ENCODE measurements around the gene RFX3.

Gene RFX3
- total RNA-seq: 22.6 to 51.1 (median 30.2) reads per million in 9 experiments

DNA sequence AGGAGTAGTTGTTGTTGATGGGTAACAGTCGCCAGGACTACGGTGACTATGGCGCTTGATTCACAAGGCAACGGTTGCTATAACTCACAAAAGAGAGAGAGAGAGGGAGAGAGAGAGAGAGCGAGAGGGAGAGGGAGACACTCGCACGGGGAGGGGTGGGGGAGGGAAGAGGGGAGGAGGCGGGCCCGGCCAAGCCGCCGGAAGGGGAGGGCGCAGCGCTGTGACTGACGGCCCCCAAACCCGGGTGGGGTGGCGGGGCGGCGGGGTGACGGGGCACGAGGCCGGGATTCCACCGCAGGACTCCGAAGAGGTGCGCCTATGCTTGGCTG is at the start of gene RFX3:
Gene RFX3, minus strand, starts transcription at position 166 of the 329 bp plus-strand sequence. CDS start 130,413 bp downstream, outside the sequence.
- H3K27me3 Mint-ChIP-seq: no peaks in the 10 kb centered on the region
- peak; percentile 60 for ATAC-seq (replicated peaks)
- H3K9me3 Mint-ChIP-seq: no peaks in the 10 kb centered on the region
- peak within 1 kb of the TSS; percentile 97 to 99 for H3K27ac Mint-ChIP-seq
- DNase-seq: peak; percentile 85 to 89 (median 88)
- peaks cover 31 to 59% of the 10 kb centered on the region in 2 donors for H3K4me1 Mint-ChIP-seq (ENCODE audit: low read depth in 2 of 2)
- H3K4me3 Mint-ChIP-seq: peak within 1 kb of the TSS; percentile 88 to 92
- peaks cover 53% of the 10 kb centered on the region for H3K36me3 Mint-ChIP-seq (ENCODE audit: insufficient read depth)

DNA sequence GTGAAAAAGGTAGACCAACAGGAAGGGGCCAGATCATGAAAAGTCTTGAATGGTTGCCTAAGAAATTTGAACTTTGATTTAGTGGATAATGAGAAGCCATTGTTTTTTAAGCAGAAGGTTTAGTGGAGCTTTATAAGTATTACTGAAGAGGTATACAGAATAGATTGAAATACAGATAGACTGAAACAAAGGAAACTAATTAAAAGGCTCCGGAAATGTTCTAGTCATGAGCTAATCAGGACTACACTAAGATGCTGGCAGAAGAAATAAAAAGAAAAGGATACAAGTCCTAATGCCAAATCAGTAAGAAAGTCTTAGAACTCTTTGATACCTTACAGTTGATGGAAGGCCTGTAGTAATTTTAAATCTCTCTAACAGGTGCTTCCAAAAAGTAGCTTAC is 45.7 kb upstream of the RFX3 start:
- Mint-ChIP-seq H3K36me3 (ENCODE audit: insufficient read depth) (no peaks in the 10 kb centered on the region), H3K27ac (no peak overlapping the region), H3K9me3 (no peaks in the 10 kb centered on the region), H3K27me3 (no peaks in the 10 kb centered on the region), H3K4me3 (no peak overlapping the region), H3K4me1 (ENCODE audit: low read depth in 2 of 2) (no peaks in the 10 kb centered on the region)
- DNase-seq (no peak), ATAC-seq (replicated peaks) (no peak)

DNA sequence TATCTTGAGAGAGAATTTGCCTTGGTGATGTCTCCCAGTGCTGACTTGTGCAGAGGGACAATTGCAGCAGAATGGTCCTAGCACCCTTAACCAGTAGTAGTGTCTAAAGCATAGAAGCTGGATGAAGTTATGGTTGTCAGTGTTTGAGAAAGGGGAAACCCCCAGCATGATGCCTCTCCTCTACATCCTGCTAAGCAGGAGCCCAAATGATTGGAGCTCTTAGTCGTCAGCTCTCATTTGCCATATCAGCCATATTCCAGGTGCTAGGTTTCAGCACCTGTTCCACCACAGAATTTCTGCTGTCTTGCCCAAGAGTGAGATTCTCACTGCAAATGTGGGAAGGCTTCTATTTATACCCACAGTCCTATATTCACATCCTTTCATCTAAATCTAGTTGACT is 43.7 kb upstream of the RFX3 start:
- no peaks in the 10 kb centered on the region for H3K9me3 Mint-ChIP-seq
- no peak overlapping the region for H3K27ac Mint-ChIP-seq
- DNase-seq: no peak
- H3K4me1 Mint-ChIP-seq (ENCODE audit: low read depth in 2 of 2): no peaks in the 10 kb centered on the region
- no peak for ATAC-seq (replicated peaks)
- no peaks in the 10 kb centered on the region for H3K36me3 Mint-ChIP-seq (ENCODE audit: insufficient read depth)
- no peak overlapping the region for H3K4me3 Mint-ChIP-seq
- H3K27me3 Mint-ChIP-seq: no peaks in the 10 kb centered on the region

DNA sequence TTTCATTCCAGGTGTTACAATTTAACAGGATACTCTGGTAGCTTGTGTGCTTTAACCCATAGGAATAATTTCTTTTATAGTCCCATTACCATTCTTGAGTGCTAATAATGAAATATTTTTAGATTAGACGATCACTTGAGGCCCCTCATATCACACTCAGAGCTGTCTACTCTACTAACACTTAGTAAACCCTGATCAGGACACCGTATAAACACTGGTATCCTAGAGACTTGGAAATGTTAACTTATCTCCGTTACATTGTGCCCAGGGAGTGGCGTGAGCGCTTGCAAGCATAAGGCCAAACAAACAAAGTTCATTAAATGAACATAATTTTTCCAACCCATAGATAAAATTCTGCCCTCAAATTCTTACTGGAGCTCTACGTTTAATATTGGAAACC is 42.2 kb upstream of the RFX3 start:
- no peak for ATAC-seq (replicated peaks)
- no peaks in the 10 kb centered on the region for H3K4me1 Mint-ChIP-seq (ENCODE audit: low read depth in 2 of 2)
- H3K9me3 Mint-ChIP-seq: no peaks in the 10 kb centered on the region
- H3K36me3 Mint-ChIP-seq (ENCODE audit: insufficient read depth): no peaks in the 10 kb centered on the region
- no peaks in the 10 kb centered on the region for H3K27me3 Mint-ChIP-seq
- no peak for DNase-seq
- H3K27ac Mint-ChIP-seq: no peak overlapping the region
- no peak overlapping the region for H3K4me3 Mint-ChIP-seq

DNA sequence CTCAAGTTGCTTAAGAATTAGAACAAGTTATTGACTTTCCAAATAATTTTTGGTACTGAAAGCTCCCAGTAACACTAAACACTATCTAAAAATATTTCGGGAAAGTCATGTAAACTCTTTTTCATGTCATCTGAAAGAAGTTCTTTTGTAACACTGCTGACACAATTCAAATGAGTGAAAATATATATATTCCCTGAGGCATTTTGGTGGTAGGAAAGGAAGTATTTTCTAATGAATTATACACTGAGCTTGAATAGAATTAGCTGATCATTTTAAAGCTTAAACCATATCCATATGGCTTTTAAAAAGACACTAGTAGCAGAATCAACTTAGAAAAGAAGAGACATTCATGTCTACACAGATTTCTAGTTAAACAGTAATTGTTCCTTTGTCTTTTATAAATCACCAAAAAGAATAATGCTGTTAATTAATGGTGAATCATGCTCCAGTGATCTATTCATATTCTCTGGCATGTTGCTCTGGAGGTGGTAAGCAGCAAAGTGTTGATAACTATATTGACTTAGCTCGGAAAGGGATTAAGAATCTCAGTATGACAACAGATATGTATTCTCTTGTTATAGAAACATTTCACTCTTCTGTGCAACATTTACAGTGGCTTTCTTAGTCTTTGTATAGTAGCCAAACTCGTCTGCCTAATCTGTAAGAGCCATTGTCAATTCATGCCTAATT is 27.4 kb upstream of the RFX3 start:
- no peak overlapping the region for H3K4me3 Mint-ChIP-seq
- peaks cover 0 to under 1% of the 10 kb centered on the region in 2 donors for H3K4me1 Mint-ChIP-seq (ENCODE audit: low read depth in 2 of 2)
- DNase-seq: no peak
- H3K27me3 Mint-ChIP-seq: no peaks in the 10 kb centered on the region
- no peaks in the 10 kb centered on the region for H3K36me3 Mint-ChIP-seq (ENCODE audit: insufficient read depth)
- ATAC-seq (replicated peaks): no peak
- no peaks in the 10 kb centered on the region for H3K9me3 Mint-ChIP-seq
- peak overlapping the region in 1 of 2 donors; percentile 15 for H3K27ac Mint-ChIP-seq

DNA sequence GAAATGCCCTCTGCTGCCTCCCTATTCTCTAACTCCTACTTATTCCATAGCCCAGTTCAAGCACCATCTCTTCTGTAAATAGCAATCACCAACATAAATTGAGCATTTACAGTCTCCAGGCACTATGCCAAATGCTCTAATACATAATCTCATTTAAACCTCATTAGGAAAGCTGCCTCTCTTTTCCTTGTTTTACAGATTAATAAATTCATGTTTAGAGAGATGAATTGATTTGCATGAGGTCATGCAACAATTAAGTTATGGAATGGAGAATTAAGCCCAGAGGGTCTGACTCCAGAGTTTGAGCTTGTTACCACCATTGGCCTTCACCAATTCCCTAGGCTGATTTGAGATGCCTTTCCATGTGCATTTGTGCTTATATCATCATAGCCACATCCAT is 23.4 kb upstream of the RFX3 start:
- Mint-ChIP-seq H3K4me3 (no peak overlapping the region), H3K27ac (no peak overlapping the region), H3K4me1 (ENCODE audit: low read depth in 2 of 2) (no peaks in the 10 kb centered on the region), H3K36me3 (ENCODE audit: insufficient read depth) (no peaks in the 10 kb centered on the region), H3K27me3 (no peaks in the 10 kb centered on the region), H3K9me3 (no peaks in the 10 kb centered on the region)
- ATAC-seq (replicated peaks): no peak
- no peak for DNase-seq

DNA sequence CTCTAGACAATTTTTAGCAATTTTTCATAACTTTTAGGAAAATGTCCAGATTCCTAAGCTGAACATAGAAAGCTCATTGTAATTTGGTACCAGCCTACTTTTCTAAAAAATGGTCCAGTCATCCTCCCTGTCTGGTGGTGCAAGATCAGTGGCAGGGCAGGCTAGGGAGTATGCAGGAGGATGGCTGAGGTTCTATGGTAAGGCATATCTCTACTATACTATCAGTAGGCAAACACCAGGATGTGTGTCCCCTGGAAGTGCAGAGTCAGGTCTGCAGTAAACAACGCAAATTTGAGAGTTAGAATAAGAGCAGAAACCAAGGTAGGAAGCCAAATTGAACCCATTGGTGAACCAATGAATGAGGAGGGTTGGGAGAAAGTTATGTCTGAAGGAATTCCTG is 22.8 kb upstream of the RFX3 start:
- ATAC-seq (replicated peaks): no peak
- no peak overlapping the region for H3K4me3 Mint-ChIP-seq
- H3K27me3 Mint-ChIP-seq: no peaks in the 10 kb centered on the region
- no peaks in the 10 kb centered on the region for H3K36me3 Mint-ChIP-seq (ENCODE audit: insufficient read depth)
- no peak overlapping the region for H3K27ac Mint-ChIP-seq
- H3K4me1 Mint-ChIP-seq (ENCODE audit: low read depth in 2 of 2): no peaks in the 10 kb centered on the region
- no peaks in the 10 kb centered on the region for H3K9me3 Mint-ChIP-seq
- DNase-seq: no peak

DNA sequence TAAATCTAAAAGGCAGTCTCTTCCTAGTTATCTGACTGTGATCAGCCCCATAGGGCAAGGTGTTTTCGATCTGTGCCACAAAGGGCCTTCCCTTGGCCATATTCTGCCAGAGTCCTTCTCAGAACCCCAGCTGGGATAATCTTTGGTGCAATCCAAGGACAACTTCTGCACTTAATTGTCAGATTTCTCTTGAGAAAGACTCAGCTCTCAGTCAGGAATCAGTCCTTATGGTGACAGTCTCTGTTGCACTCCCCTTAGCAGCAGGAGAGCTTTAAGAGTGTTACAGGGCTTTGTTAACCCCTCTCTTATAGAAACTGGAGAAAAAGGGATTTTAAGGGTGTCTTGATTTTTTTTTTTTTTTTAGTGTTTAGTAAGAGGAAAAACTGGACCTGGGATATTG is 15.4 kb upstream of the RFX3 start:
- Mint-ChIP-seq H3K4me3 (no peak overlapping the region), H3K27ac (no peak overlapping the region), H3K9me3 (no peaks in the 10 kb centered on the region), H3K4me1 (ENCODE audit: low read depth in 2 of 2) (peaks cover 0 to 15% of the 10 kb centered on the region in 2 donors), H3K27me3 (no peaks in the 10 kb centered on the region), H3K36me3 (ENCODE audit: insufficient read depth) (no peaks in the 10 kb centered on the region)
- DNase-seq: no peak
- no peak for ATAC-seq (replicated peaks)

DNA sequence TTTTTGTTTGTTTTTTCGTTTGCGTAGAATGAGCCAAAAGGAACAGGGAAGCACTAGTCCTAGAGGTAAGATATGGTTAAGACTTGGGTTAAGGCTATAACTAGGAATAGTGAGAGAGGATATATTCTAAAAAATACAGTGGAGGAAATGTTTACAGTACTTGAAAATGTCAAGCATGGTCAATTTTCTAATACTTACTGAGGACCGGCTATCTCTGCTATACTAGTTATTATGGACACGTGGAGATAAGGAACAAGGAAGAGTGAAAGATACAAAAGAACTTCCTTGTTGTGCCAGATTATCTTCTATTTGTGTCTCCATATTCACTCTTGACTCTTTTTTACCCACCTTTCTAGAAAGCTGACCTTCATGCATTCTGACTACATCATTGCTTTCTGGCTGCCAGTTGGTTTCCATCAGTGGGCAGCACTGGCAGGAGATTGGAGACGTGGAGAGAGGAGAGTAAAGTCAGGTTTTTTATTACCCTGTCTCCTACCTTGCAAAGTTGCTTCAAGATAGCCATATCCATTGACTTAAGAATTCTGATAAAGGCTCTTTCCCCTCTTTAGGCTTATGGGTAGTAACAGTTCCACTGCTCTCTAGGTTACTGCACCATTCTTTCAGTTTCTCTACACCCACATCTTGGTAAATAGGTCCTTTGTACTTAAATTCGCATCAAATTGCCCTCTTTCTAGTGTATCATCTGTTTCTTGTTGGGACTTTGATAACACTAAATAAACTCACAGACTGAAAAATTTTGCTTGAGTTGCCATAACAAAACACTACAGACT is 9.0 kb upstream of the RFX3 start:
- Mint-ChIP-seq H3K27me3 (no peaks in the 10 kb centered on the region), H3K4me1 (ENCODE audit: low read depth in 2 of 2) (peaks cover 5 to 15% of the 10 kb centered on the region in 2 donors), H3K9me3 (no peaks in the 10 kb centered on the region), H3K27ac (no peak overlapping the region), H3K4me3 (no peak overlapping the region), H3K36me3 (ENCODE audit: insufficient read depth) (no peaks in the 10 kb centered on the region)
- ATAC-seq (replicated peaks) (no peak), DNase-seq (no peak)

DNA sequence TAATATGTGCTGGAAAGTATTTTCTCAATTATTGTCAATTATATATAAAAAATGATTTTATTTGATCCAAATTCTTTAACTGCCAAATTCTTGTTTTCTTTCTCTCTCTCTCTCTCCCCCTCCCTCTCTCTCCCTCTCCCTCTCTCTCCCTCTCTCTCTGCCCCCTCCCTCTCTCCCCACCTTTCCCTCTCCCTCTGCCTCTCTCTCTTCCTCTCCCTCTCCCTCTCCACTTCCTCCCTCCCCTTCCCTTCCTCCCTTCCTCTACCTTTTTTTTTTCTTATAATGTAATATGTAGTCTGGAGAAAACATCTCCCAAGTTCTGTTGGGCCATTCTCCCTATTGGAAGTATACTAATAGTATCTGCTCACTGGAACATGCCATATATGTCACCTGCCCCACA is 6.4 kb upstream of the RFX3 start:
- ATAC-seq (replicated peaks) (no peak), DNase-seq (no peak)
- H3K27ac Mint-ChIP-seq: no peak overlapping the region
- no peaks in the 10 kb centered on the region for H3K9me3 Mint-ChIP-seq
- H3K4me3 Mint-ChIP-seq: no peak overlapping the region
- H3K36me3 Mint-ChIP-seq (ENCODE audit: insufficient read depth): peaks cover 9% of the 10 kb centered on the region
- H3K27me3 Mint-ChIP-seq: no peaks in the 10 kb centered on the region
- H3K4me1 Mint-ChIP-seq (ENCODE audit: low read depth in 2 of 2): peaks cover 18 to 40% of the 10 kb centered on the region in 2 donors

DNA sequence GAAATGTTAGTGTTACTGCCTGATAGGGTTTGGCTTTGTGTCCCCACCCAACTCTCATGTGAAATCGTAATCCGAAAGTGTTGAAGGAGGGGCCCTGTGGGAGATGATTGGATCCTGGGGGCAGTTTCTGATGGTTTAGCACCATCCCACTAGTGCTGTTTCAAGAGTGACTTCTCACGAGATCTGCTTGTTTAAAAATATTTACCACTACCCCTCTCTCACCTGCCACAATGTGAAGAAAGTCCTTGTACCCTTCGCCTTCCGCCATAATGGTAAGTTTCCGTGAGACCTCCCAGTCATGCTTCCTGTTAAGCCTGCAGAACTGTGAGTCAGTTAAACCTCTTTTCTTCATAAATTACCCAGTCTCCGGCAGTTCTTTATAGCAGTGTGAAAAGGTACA is 2.6 kb upstream of the RFX3 start:
- peaks cover 32 to 55% of the 10 kb centered on the region in 2 donors for H3K4me1 Mint-ChIP-seq (ENCODE audit: low read depth in 2 of 2)
- H3K27me3 Mint-ChIP-seq: no peaks in the 10 kb centered on the region
- ATAC-seq (replicated peaks): peak; percentile 3
- peak overlapping the region; percentile 97 to 99 for H3K27ac Mint-ChIP-seq
- no peaks in the 10 kb centered on the region for H3K9me3 Mint-ChIP-seq
- peaks cover 46% of the 10 kb centered on the region for H3K36me3 Mint-ChIP-seq (ENCODE audit: insufficient read depth)
- peak overlapping the region; percentile 88 to 92 for H3K4me3 Mint-ChIP-seq
- peak; percentile 35 to 57 (median 42) for DNase-seq

DNA sequence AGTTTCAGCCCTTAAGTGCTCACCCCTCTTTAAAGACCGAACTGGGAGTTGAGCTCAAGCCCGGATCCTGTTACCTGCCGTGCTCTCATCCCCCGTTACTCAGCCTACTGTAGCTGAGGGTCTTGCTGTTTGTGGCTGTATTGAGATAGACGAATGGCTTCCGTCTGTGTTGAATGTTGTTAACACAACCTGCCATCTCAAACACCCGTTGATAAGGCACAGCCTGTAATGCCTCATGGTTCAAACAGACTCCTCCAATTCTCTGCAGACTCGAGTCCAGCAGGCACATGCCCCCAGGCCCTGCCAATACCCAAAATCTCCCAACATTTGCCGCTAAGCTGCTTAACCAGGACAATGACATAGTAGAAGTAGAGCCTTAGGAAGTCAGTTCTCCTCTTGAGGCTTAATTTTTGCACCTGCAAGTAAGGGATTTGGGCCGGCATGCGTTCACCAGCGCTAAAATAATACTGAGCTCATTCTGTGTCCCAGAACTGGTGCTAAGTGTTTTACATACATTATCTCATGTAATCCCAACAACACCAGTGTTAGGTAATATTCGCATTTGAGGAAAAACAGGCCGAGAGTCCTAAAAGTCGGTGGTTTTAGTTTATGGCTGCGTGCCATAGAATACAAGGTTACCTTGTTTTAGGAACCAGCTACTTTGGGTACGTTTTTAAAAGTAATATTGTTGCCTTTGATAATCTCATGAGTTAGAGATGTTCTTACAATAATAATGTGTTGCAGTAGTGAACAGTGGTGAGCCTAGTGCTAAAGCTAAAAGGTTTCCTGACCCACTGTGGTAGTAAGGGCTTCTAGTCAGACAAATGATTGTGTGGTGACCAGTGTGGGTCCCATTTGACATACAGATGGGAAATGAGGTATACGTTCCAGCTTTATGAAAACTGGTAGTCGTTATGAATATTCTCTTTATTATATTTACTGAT is 1.5 kb upstream of the RFX3 start:
- Mint-ChIP-seq H3K27me3 (no peaks in the 10 kb centered on the region), H3K36me3 (ENCODE audit: insufficient read depth) (peaks cover 53% of the 10 kb centered on the region), H3K4me1 (ENCODE audit: low read depth in 2 of 2) (peaks cover 33 to 57% of the 10 kb centered on the region in 2 donors), H3K27ac (peak overlapping the region; percentile 97 to 99), H3K9me3 (no peaks in the 10 kb centered on the region), H3K4me3 (peak overlapping the region; percentile 88 to 92)
- no peak for DNase-seq
- no peak for ATAC-seq (replicated peaks)

Data from effector memory CD8-positive, alpha-beta T cell (primary cell).